HL-60/S4 treated with retinoic acid at 250 ng/mL for 4 days and 3 days (cell line): Measurements from ENCODE around the gene LYSMD1.
"Not testable (repeated sequence)": the region's sequence is repeated elsewhere in the genome, so short reads cannot be mapped to it uniquely, and the experiment has no call there.

Experiments
- in situ Hi-C: fragments of 300-500 bp; cut with MboI; formaldehyde crosslinking; loops from 2 replicates; pipeline ENCODE4 v1.7.0; 2022; ENCODE audit warnings: low sequenced_read_pairs

LYSMD1 gene, protein sequence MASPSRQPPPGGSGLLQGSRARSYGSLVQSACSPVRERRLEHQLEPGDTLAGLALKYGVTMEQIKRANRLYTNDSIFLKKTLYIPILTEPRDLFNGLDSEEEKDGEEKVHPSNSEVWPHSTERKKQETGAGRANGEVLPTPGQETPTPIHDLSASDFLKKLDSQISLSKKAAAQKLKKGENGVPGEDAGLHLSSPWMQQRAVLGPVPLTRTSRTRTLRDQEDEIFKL

DNA sequence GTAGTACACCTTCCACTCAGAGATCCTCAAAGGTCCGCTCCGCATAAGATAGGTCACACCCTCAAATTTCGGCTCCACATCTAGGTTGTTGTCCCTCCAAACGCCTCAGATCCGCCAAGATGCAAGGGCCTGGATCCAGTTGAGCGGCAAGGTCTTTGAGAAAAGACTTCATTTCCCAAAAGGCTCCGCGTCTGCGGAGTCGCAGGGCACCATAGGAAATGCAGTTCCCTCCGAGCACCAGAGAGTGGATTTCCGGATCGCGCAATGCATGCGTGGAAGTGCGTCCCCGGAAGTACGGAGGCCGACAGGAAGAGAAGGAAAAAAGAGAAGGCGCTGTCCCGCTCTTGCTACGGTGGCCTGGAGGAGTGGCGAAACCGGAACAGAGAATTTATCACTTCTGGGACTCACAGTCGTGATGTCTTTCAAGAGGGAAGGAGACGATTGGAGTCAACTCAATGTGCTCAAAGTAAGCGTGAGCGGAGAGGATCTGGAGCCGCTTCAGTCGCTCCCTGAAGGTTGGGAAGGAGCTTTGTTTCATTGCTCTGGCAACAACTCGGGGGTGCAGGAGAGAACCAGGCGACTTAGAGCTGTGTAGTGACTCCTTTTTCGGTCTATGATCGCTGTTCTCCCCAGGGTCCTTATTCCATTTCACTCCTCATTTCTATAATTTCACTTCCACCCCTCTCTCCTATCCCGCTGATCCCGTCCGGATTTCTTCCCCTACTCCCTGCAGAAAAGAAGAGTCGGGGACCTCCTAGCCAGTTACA lies at the start of gene LYSMD1, which contains the start of gene SCNM1:
TSS of gene LYSMD1 (minus strand) at position 165 of the 767 bp plus-strand sequence. CDS start 644 bp downstream, outside the sequence.
TSS of gene SCNM1 (plus strand) at position 407 of the 767 bp plus-strand sequence. CDS start at position 416, 9 bp downstream.
- in situ Hi-C loops, result no loop called here

DNA sequence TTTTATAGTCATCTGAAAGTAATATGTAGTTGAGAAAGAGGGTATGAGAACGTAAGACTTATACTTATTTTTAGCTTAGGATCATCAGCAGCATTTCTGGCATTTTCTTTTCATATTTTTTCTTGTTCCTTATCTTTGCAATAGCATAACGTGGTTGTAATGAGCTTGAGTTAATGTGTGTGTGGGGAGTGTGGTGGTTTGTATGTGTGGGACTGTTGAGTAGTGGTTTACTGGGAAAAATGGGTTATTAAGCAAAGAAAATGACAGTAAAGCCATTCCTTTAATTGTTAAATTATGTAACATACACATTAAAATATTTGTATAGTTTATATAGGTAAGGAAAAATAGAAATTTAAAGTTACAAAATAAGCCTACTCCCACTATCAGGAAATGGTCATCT lies 47.9 kb upstream of the LYSMD1 start:
- in situ Hi-C loops, result no loop called here

DNA sequence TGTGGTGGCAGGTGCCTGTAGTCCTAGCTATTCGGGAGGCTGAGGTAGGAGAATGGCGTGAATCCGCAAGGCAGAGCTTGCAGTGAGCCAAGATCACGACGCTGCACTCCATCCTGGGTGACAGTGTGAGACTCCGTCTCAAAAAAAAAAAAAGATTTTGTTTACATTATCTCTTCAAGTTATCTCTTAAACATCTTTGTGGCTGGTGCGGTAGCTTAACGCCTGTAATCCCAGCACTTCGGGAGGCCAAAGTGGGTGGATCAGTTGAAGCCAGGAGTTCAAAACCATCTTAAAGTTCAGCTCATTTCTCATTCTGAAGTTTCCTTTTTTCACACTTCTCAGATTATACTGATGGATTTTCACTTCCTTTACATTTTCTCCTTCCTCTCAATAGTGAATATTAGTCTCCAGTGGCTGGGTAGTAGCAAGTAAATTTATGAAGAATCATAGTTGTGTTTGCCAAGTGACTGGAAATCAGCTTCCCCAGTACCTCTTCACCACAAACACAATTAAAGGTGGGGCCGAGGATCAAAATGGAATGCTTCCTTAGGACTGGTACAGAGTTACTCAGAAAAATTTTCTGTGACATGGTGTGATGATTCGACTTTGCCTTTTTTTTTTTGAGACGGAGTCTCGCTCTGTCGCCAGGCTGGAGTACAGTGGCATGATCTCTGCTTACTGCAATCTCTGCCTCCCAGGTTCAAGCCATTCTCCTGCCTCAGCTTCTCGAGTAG lies 46.4 kb upstream of the LYSMD1 start:
- in situ Hi-C loops, result no loop called here

DNA sequence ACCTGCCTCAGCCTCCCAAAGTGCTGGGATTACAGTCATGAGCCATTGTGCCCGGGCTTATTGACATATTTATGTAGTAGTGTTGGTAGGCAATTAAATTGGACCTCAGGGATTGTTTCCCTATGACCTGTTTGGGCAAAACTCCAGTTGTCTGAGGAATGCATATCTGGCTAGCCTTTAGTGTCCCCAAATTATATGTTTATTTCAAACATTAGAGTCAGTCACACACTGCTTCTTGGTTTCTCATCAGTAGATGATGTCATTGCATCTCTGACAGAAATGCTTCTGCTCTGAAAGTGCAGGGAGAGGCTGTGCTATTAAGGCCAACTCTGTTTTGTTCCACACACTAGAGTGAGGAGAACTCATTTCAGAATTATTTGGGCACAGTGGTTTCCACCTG lies 45.1 kb upstream of the LYSMD1 start:
- in situ Hi-C loops, result no loop called here

DNA sequence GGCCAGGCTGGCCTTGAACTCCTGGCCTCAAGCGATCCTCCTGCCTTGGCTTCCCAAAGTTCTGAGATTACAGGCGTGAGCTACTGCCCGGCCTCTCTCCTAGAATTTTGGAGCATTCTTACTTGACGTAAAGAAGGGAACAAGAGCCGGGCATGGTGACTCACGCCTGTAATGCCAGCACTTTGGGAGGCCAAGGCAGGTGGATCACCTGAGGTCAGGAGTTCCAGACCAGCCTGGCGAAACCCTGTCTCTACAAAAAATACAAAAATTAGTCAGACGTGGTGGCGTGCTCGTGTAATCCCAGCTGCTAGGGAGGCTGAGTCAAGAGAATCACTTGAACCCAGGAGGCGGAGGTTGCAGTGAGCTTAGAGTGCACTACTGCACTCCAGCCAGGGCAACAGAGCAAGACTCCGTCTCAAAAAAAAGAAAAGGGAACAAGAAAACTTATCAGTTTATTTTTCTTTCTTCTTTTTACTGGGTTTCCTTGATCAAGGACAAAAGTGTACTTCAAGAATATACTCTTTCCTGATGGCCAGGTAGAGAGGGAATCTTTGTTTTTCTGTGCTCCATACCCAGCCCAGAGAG lies 39.8 kb upstream of the LYSMD1 start:
- in situ Hi-C loops, result not testable (repeated sequence)

DNA sequence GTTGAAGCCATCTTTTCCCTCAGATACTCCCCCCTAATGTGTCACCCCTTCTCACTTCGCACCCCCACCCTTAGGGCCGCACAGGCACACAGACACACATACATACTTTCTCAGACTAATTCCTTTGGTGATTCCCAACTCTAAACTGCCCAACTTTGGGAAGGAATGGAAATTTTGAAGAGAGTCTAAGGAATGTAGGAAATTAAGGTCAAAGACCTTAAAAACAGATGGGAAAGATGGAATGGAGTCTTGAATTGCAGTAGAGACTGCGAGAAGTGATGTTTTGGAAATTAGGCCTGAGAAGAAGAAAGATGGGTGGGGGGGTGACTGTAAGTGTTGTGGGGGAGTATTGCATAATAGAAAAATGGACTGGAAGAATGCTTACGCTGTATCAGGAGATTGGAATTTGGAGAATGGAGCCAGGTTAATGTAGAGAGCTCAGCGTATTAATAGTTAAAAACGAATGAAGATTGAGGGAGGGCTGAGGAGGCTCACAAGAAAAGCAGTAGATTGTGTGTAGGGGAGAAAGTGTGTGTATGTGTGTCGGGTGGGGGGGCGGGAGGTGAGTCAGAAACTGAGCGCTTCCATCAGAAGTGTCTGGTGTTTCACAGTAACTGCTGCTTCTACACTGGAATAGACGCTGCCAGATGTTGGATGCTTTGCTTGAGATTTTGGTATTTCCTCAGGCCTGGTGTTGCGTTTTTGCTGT lies 34.3 kb upstream of the LYSMD1 start:
- in situ Hi-C loops, result no loop called here

DNA sequence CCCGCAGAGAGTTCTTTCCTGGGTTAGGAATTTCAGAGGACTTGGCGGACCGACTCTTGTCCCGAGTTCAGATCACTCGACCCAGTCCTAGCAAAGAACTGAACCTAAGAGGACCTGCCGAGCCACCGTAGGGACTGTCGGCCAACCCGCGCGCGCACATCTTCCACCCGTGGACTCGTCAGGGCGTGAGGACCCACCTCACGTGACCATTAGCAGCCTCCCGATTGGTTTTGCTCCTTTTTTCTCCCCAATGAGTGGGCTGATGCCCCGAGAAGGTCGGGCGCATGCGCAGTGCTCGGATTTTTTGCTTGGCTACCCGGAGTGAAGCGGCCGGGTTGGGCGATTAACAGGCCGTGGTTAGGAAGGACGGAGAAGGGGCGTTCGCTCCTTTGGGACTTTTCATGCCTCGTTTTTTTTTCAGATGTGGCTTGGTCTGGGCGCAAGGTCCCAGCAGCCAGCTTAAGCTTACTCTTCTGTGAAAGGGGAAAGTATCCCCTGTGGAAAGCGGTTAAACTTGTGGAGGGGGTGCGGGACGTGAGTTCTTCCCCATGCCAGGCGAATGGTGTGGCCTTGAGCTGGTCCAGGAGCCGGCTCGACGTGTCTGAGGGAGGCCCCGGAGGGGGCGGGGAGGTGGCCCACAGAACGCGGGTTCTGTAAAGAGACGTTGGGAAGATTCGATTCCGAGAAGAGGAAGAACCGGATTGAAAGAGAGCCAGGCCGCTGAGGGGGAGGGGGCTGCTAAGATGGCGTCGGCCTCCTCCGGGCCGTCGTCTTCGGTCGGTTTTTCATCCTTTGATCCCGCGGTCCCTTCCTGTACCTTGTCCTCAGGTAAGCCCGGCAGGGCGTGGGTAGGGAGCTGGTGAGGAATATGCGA lies 32.8 kb upstream of the LYSMD1 start, which contains the start of gene PIP5K1A:
TSS of gene PIP5K1A (plus strand) at position 299 of the 874 bp plus-strand sequence. CDS start at position 744, 445 bp downstream.
- in situ Hi-C loops, result no loop called here

DNA sequence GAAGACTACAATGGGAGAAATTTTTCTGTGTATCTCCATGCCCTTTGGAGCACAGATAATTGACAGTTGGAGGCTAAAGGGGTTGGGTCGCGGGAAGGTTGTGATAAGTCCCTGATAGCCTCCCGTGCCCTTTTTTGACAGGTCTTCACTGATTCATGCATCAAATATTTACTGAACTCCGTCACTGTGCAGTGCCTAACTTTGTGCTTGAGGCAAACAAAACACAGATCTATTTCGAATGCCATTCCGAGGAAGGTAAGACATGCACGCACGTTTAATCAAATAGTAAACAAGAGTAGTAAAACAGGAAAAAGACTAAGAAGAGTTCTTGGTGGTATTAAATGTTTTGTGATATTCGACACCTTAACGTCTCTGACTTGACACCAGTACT lies 32.2 kb upstream of the LYSMD1 start:
- in situ Hi-C loops, result no loop called here

DNA sequence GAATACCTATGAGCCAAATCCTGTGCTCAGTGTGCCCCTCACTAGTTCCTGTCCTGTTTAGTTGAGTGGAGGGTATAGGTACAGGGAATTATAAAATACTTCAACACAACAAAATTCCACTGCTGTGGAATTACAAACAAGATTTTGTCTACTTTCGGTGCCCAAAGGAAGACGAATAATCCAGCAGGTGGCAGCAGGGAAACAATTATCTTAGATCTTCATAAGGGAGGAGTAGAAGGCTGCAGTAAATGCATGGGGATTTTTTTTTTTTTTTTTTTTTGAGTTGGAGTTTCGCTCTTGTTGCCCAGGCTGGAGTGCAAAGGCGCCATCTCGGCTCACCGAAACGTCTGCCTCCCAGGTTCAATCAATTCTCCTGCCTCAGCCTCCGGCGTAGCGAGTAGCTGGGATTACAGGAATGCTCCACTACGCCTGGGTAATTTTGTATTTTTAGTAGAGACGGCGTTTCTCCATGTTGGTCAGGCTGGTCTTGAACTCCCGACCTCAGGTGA lies 30.6 kb upstream of the LYSMD1 start:
- in situ Hi-C loops, result no loop called here

DNA sequence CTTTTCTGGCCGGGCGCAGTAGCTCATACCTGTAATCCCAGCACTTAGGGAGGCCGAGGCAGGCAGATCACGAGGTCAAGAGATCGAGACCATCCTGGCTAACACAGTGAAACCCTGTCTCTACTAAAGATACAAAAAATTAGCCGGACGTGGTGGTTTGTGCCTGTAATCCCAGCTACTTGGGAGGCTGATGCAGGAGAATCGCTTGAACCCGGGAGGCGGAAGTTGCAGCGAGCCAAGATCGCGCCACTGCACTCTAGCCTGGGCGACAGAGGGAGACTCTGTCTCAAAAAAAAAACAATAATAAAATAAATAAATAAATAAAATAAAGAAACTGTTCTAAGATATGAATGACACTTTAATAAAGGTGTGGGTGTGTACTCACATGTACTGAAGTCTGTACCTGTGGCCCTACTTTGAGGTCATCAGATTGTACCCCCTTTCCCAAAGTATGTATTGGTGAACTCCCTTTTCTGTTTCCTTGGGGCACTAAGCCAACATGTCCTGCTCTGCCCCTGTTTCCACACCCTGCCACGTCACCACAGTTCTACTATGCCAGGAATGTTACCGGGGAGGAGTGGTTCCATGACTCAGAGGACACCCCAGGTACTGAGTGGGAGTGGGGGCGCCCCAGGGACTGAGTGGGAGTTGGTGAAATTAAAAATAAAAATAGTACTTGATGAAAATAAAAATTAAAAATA lies 29.3 kb upstream of the LYSMD1 start:
- in situ Hi-C loops, result not testable (repeated sequence)

DNA sequence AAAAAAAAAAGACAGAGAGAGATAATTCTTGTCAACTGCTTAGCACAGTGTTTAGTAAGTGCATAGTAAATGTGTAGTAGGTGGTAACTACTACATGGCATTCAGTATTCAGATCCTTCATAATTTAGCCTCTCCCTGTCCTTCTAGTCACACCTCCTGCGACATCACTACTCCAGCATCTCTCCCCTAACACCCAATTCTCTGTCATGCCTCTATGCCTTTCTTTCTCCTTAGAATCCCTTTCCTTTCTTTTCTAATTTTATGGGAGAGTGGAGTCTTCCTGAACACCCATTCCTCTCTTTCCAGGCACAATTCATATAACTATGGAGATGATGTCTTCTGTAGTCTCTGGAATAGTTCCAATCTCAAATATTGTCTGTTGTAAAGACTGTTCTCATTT lies 28.2 kb upstream of the LYSMD1 start:
- in situ Hi-C loops, result no loop called here

DNA sequence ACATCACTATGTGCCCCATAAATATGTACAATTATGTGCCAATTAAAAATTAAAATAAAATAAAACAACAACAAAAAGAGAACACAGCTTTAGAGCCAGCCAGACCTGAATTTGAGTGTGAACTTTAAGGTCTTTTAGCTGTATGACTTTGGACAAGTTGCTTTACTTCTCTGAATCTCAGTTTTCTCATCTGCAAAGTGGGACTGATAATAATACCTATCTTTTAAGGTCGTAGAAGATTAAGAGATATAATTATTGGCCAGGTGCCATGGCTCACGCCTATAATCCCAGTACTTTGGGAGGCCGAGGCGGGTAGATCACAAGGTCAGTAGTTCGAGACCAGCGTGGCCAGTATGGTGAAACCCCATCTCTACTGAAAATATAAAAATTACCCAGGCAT lies 27.6 kb upstream of the LYSMD1 start:
- in situ Hi-C loops, result no loop called here

DNA sequence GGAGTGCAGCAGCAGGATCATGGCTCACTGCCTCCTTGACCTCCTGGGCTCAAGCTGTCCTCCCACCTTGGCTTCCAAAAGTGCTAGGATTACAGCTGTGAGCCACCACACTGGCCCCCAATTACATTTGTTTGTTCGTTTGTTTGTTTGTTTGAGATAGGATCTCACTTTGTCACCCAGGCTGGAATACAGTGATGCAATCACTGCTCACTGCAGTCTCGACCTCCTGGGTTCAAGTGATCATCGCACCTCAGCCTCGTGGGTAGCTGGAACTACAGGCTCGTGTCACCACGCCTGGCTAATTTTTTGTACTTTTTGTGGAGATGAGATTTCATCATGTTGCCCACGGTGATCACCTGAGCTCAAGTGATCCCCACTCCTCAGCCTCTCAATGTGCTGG lies 26.3 kb upstream of the LYSMD1 start:
- in situ Hi-C loops, result no loop called here

DNA sequence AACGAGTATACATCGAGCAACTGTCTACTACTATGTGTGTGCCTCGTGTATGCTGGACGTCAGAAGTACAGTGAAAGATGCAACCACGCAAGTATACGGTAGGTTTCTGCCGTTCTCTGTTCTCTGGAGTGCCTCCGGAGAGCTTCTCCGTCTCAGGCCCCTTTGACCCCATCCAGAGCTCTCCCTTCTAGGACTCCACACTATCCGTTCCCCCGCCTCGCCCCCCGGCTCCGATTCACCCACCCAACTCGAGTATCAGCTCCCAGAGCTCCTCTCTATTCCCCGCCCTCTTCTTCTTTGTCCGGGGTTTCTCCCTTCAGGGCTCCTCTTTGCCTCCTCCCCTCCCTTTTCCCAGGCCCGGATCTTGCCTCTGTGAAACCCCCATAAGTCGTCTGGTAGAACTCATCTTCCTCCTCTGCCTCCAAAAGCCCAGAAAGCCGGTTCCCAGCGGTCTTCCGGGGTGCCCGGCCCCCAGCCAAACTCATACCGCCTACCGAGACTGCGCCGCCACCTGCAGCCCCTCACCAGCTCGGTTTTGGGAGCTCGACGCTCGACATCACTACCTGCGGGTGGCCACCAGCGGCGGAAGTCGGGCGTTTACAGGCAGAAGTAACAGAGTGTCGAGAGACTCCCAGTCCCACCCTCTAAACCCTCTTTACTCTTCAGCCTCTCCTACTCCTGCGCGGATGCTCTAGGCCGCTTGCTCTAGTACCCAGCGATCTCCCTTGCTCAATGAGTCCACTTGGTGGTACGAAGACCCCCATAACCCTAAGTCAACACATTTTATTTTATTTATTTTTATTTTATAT lies 24.1 kb upstream of the LYSMD1 start, which contains the start of gene VPS72:
TSS of gene VPS72 (minus strand) at position 561 of the 809 bp plus-strand sequence. CDS start at position 485, 76 bp downstream.
- in situ Hi-C loops, result no loop called here

DNA sequence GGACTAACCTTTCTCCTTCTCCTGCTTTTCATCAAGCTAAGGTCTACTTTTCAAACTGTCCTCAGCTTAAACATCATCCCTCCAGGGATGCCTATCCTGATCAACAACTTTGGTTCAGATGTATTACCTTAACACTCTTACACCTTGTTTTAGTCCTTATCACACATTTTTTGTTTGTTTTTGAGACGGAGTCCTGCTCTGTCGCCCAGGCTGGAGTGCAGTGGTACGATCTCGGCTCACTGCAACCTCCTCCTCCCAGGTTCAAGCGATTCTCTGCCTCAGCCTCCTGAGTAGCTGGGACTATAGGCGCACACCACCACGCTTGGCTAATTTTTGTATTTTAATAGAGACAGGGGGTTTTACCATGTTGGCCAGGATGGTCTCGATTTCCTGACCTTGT lies 23.0 kb upstream of the LYSMD1 start:
- in situ Hi-C loops, result not testable (repeated sequence)

DNA sequence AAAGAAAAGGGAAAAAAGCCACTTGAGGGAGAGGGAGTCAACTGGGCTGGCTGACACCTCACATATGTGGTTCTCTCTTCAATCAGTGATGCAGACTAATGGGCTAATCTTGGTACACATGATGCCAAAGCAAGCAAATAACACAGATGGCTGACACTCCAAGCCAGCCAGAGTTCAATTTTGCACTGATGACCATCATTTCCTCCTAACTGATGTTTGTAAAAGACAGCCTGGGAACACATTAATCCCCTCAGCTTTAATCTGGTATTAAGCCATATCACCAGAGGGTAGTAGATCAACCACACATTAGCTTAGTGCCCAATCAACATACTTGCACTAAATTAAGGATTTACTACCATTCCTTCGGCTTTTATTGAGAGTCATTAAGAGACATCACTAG lies 21.5 kb upstream of the LYSMD1 start:
- in situ Hi-C loops, result no loop called here

DNA sequence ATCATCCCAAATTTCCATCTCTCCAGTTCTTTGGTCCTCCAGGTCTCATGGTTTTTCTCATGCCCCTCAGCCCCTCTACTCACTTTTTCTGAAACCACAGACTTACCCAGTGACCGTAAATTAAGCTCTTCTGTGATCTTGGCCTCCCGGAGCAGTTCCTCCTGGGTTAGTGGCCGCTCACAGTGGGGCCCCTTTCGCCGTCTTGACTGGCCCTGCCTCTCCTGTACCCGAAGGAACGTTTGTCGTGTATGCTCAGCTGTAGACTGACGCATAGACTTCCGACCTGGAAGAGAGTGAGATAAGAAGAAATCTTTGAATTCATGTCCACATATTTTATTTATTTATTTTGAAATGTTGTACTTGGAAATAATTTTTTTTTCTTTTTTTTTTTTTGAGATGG lies 18.5 kb upstream of the LYSMD1 start:
- in situ Hi-C loops, result no loop called here

DNA sequence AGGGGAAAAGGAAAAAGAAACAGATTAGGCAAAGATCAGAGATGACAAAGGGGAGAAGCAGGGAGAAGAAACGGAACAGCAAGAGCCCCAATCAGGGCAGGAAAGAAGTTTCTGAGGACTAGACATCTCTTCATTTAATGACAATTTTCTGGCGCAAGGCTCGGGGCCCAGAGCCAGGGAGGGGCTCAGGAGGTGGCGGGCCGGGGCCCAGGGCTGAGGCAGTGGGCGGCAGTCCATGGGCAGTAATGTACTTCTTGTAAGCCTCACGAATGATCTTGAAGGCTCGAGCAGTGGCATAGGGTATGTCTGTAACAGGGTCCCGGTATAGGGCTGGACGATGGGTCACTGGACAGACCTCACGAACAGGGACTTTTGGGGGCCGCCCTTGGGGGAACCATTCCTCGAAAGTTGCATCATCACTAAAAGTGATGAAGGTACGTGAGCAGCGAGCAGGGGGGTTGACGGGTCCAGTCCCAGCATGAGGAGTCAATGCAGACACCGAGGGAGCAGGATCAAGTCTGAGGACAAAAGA lies 10.9 kb upstream of the LYSMD1 start:
- in situ Hi-C loops, result no loop called here
